GM18867 (cell line): ENCODE data around the gene CYS1.

Experiments used
- ATAC-seq: cut with Tn5 transposase; IDR thresholded peaks from one replicate; pipeline ENCODE4 v1.9.1; 2021; ENCODE audit warnings: mild to moderate bottlenecking, moderate library complexity; ENCODE audit not compliant: unreplicated experiment

Gene CYS1

GRCh38 chr2:10052216-10052615 lies 28.0 kb downstream of the CYS1 start:
- ATAC-seq, result no peak

GRCh38 chr2:10048501-10049171 lies 31.6 kb downstream of the CYS1 start:
- no peak for ATAC-seq

GRCh38 chr2:10047616-10048500 lies 32.4 kb downstream of the CYS1 start:
- ATAC-seq, result no peak

- no peak for ATAC-seq
Measured at GRCh38 chr2:10046931-10047330, 33.3 kb downstream of the CYS1 start.

- no peak for ATAC-seq
Measured at GRCh38 chr2:10045561-10046355, 34.5 kb downstream of the CYS1 start.

GRCh38 chr2:10043906-10044601 lies 36.2 kb downstream of the CYS1 start:
- ATAC-seq, result peak; percentile 52

- ATAC-seq, result peak; percentile 75
Measured at GRCh38 chr2:10043256-10043905, 36.8 kb downstream of the CYS1 start, which contains the start of gene KLF11. TSS of gene KLF11 (plus strand) at chr2:10043550. CDS start at chr2:10043717, 167 bp downstream.

- no peak for ATAC-seq
Measured at GRCh38 chr2:10042301-10043161, 37.7 kb downstream of the CYS1 start.

GRCh38 chr2:10041711-10042110 lies 38.5 kb downstream of the CYS1 start:
- ATAC-seq, result no peak

- ATAC-seq, result no peak
Measured at GRCh38 chr2:10039658-10040410, 40.4 kb downstream of the CYS1 start.

- no peak for ATAC-seq
Measured at GRCh38 chr2:10038716-10039115, 41.5 kb downstream of the CYS1 start.

- no peak for ATAC-seq
Measured at GRCh38 chr2:10038123-10038522, 42.1 kb downstream of the CYS1 start.

- peak; percentile 61 for ATAC-seq
Measured at GRCh38 chr2:10036095-10036884, 43.9 kb downstream of the CYS1 start.

GRCh38 chr2:10035633-10036032 lies 44.6 kb downstream of the CYS1 start:
- ATAC-seq, result no peak

- no peak for ATAC-seq
Measured at GRCh38 chr2:10035053-10035422, 45.2 kb downstream of the CYS1 start.

GRCh38 chr2:10034333-10035052 lies 45.7 kb downstream of the CYS1 start:
- no peak for ATAC-seq
